MG63 (cell line): ENCODE measurements around the gene TSC22D2. TPM values are rescaled to one million over a fixed set of nuclear protein-coding genes. Genes with fewer than 3 reads are reported as not detected.
A peak's percentile ranks its signal among the peaks of the same experiment; 100 is the strongest.
"Not testable (repeated sequence)": the region's sequence is repeated elsewhere in the genome, so short reads cannot be mapped to it uniquely, and the experiment has no call there.

ENCODE experiments used
- DNase-seq: peaks from one replicate; pipeline ENCODE4 v3.0.0-alpha.2; 2020
- H3K27me3 ChIP-seq: fragments of 250-450 bp; sonication (Bioruptor Pico); 2 replicates; pipeline ENCODE4 v1.5.1; 2020; ENCODE audit warnings: mild to moderate bottlenecking, moderate library complexity
- H3K36me3 ChIP-seq: fragments of 250-450 bp; sonication (Bioruptor Pico); 2 replicates; pipeline ENCODE4 v1.5.1; 2020; ENCODE audit warnings: mild to moderate bottlenecking, moderate library complexity
- H3K4me3 ChIP-seq: fragments of 250-450 bp; sonication (Bioruptor Pico); 2 replicates; pipeline ENCODE4 v1.5.1; 2020; ENCODE audit warnings: mild to moderate bottlenecking, moderate library complexity
- H3K9me3 ChIP-seq: fragments of 250-450 bp; sonication (Bioruptor Pico); 2 replicates; pipeline ENCODE4 v1.5.1; 2020; ENCODE audit warnings: mild to moderate bottlenecking, moderate library complexity
- total RNA-seq: library from RNA; depleted of rRNA; stranded (reverse); fragments of >200 nt; shearing (Covaris generic); gene quantifications from 2 replicates; pipeline ENCODE4 v1.2.3, GENCODE V29; 2014; ENCODE audit warnings: low replicate concordance

TSC22D2 gene
- total RNA-seq, 1 experiment from 2014 or later, result 6.3 TPM

DNA sequence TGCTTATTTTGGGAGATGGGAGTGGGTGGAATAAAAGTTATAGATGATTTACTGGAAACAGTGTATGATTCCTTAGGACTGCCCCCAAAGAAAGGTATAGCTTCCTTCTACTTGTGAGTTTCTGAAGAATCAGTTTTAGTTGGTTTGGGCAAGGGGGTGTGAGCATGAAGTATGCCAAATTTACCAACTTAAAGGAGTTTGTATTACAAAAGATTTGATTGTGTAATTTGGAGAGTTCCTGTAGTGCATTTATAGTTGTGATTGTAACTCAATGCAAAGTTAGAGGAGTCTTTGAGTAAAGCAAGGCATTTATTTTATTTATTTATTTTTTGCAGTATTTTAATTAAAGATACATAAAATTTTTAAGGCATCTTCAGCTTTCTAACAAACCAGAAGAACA is 42.8 kb downstream of the TSC22D2 start:
- H3K9me3 ChIP-seq, result no peaks in the 10 kb centered on the region
- no peak overlapping the region for H3K4me3 ChIP-seq
- H3K27me3 ChIP-seq, result no peaks in the 10 kb centered on the region
- H3K36me3 ChIP-seq, result peaks cover 31% of the 10 kb centered on the region
- no peak for DNase-seq

DNA sequence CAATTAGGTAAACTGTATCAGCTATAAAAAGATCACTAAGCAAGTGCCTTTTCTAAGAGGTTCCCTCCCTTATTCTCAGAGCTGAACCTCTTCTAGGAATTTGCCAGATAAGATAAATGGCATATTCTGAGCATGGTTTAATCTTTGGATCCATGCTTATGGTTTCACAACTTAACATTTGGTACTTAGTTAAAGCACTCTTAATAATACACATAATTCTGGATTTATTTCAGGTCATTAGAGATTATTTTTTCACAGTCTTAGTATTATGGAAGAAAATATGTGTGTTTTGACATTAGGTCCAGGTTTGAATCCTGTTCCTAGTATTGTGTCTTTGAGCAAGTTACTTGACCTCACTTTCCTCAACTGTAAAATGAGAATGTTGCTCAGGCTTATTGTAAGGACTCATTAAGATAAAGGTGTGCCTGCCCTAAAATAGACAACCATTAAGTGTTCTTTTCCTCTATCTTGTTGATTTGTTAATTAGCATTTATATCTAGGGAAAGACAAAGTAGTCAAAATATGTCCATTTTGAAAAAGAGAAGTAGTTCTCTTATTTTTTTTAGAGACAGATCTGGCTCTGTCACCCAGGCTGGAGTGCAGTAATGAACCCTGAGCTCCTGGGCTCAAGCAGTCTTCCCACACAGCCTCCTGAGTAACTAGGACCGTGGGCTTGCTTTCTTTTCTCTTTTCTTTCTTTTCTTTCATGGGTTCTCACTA is 43.4 kb downstream of the TSC22D2 start:
- Histone ChIP-seq H3K27me3 (no peaks in the 10 kb centered on the region), H3K36me3 (peaks cover 31% of the 10 kb centered on the region), H3K4me3 (no peak overlapping the region), H3K9me3 (no peaks in the 10 kb centered on the region)
- DNase-seq, result no peak

GRCh38 chr3:150453353-150453752 is 45.3 kb downstream of the TSC22D2 start:
- Histone ChIP-seq H3K9me3 (no peaks in the 10 kb centered on the region), H3K4me3 (no peak overlapping the region), H3K36me3 (peaks cover 46% of the 10 kb centered on the region), H3K27me3 (no peaks in the 10 kb centered on the region)
- DNase-seq, result no peak

DNA sequence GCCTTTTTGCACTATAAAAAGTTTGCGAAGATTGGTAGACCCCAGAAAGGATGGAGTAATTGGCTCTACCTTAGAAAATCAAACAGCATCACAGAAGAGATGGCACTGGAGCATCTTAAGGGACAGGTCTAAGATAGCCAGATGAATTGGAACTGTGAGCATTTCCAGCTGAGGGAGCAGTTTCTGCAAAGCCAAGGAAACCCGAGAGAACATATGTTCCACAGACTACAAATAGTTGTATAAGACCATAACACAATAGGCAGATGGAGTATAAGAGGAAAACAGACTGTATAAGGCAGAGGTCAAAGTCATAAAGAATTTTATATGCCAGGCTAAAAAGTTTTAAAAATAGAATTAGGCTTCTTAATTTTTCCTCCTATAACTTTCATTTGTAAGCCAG is 46.0 kb downstream of the TSC22D2 start:
- Histone ChIP-seq H3K27me3 (no peaks in the 10 kb centered on the region), H3K9me3 (no peaks in the 10 kb centered on the region), H3K36me3 (peaks cover 53% of the 10 kb centered on the region), H3K4me3 (no peak overlapping the region)
- DNase-seq, result no peak

DNA sequence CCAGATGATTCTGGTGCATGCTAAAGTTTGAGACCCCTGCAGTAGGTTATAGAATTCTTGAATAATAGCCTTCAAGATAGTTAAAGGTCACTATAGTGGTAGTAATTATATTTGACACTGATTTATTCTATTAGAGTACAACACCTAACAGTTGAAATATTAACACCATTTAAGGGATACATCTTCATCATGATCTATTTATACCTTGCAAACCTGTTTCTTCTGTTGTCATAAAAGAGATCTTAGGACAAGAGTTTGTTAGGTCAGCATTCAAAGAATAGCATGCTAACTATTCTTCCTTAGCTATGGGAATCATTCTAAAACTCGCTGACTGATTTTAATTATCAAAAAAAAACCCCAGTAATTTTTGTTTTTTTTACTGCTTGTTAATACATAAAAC is 46.5 kb downstream of the TSC22D2 start:
- Histone ChIP-seq H3K27me3 (no peaks in the 10 kb centered on the region), H3K9me3 (no peaks in the 10 kb centered on the region), H3K36me3 (peaks cover 56% of the 10 kb centered on the region), H3K4me3 (no peak overlapping the region)
- DNase-seq, result no peak

DNA sequence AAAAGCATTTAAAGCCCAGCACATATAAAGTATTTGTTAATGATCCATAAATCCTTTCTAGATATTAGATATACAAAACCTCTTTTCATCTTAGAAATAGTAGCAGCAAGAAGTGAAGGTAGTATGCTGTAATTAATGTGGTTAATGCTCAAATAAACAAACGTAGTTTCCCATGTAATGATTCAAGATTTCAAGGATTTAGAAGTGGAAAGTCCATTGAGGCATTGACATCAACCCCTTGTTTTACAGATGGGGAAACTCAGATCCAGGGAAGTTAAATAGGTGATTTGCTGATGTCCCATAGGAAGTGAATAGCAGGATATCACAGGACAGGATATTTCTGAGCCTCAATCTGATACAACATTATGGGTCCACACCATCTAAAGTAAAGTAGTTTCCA is 47.2 kb downstream of the TSC22D2 start:
- Histone ChIP-seq H3K9me3 (no peaks in the 10 kb centered on the region), H3K36me3 (peaks cover 60% of the 10 kb centered on the region), H3K4me3 (no peak overlapping the region), H3K27me3 (no peaks in the 10 kb centered on the region)
- no peak for DNase-seq

GRCh38 chr3:150458001-150458400 is 49.9 kb downstream of the TSC22D2 start:
- Histone ChIP-seq H3K36me3 (peaks cover 66% of the 10 kb centered on the region), H3K27me3 (no peaks in the 10 kb centered on the region), H3K9me3 (no peaks in the 10 kb centered on the region), H3K4me3 (no peak overlapping the region)
- no peak for DNase-seq

DNA sequence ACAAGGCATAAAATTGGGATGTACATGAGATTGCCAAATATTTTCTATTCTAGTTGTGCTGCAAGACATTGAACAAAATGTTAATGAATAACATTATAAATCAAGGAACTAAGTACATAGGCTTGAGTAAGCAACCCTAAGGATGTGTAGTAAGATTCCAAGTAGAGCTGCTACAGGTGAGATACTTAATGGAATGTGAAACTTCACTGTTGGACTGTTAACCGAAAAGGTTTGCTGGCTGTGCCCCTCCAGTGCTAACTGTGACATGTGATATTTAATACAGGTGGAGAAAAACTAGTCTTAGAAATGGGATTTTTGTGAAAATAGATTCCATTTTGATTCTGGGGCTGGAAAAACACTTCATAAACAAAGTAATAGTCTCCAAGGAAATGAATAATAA is 52.4 kb downstream of the TSC22D2 start:
- H3K9me3 ChIP-seq, result no peaks in the 10 kb centered on the region
- H3K36me3 ChIP-seq, result peaks cover 72% of the 10 kb centered on the region
- no peak overlapping the region for H3K4me3 ChIP-seq
- DNase-seq, result no peak
- H3K27me3 ChIP-seq, result no peaks in the 10 kb centered on the region

- no peak for DNase-seq
- H3K36me3 ChIP-seq, result peaks cover 74% of the 10 kb centered on the region
Measured at GRCh38 chr3:150461399-150461798, 53.3 kb downstream of the TSC22D2 start.

DNA sequence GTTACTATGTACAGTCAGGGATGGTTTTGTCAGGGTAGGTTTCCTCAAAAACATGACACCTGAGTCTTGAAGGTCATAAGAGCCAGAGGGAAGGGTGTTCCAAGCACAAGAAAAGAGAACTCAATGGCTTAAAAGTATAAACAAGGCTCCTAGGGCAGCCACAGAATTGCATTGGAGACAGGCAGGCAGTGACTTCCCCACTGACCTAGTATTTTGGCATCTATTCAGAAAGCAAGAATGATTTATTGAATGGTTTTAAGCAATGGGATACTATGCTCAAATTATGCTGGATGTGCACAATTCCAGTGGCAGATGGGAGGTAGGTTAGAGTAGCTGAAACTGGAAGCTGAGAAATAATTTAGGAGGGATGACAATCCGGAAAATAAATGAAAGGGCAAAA is 54.0 kb downstream of the TSC22D2 start:
- Histone ChIP-seq H3K9me3 (no peaks in the 10 kb centered on the region), H3K27me3 (no peaks in the 10 kb centered on the region), H3K36me3 (peaks cover 68% of the 10 kb centered on the region), H3K4me3 (no peak overlapping the region)
- no peak for DNase-seq

More at GRCh38 chr3:150461399-150461798, 53.3 kb downstream of the TSC22D2 start:
- H3K4me3 ChIP-seq, result no peak overlapping the region
- no peaks in the 10 kb centered on the region for H3K27me3 ChIP-seq
- no peaks in the 10 kb centered on the region for H3K9me3 ChIP-seq

DNA sequence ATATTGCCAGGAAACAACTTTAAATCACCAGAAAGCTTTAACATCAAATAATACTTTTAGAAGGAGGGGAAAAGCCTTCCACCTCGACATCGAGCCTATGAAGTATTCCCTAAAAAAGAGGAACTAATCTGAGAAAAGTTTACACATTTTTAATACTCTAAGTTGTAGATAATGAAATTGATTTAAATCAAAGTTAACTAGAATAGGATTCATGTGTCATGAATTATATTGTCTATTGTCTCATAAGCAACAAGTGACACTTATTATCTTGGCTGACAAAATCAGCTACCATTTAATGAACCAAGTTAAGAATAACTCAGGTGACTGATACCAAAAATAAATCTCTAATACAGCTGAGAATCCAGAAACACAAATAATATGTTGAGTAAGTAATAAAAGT is 56.6 kb downstream of the TSC22D2 start:
- no peak for DNase-seq
- Histone ChIP-seq H3K36me3 (peaks cover 53% of the 10 kb centered on the region), H3K4me3 (no peak overlapping the region), H3K27me3 (no peaks in the 10 kb centered on the region), H3K9me3 (no peaks in the 10 kb centered on the region)

DNA sequence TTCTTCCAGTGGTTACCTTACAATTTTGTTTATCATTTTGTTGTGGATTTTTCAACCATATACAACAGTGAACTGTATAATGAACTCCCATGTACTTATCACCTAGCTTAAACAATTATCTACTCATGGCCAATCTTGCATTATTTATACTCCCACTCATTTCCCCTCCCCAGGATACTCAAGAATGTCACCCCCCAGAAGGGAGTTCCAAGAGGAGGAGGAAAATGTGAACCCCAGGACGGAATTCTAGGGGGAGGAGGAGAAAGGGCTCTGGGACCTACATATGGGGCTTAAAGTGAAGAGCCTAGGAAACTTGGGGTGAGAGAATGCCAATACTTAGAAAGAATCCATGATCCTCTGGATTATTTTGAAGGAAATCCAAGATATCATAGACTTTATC is 59.3 kb downstream of the TSC22D2 start:
- no peak for DNase-seq
- peaks cover 35% of the 10 kb centered on the region for H3K36me3 ChIP-seq
- H3K4me3 ChIP-seq, result no peak overlapping the region
- H3K9me3 ChIP-seq, result no peaks in the 10 kb centered on the region
- H3K27me3 ChIP-seq, result no peaks in the 10 kb centered on the region

DNA sequence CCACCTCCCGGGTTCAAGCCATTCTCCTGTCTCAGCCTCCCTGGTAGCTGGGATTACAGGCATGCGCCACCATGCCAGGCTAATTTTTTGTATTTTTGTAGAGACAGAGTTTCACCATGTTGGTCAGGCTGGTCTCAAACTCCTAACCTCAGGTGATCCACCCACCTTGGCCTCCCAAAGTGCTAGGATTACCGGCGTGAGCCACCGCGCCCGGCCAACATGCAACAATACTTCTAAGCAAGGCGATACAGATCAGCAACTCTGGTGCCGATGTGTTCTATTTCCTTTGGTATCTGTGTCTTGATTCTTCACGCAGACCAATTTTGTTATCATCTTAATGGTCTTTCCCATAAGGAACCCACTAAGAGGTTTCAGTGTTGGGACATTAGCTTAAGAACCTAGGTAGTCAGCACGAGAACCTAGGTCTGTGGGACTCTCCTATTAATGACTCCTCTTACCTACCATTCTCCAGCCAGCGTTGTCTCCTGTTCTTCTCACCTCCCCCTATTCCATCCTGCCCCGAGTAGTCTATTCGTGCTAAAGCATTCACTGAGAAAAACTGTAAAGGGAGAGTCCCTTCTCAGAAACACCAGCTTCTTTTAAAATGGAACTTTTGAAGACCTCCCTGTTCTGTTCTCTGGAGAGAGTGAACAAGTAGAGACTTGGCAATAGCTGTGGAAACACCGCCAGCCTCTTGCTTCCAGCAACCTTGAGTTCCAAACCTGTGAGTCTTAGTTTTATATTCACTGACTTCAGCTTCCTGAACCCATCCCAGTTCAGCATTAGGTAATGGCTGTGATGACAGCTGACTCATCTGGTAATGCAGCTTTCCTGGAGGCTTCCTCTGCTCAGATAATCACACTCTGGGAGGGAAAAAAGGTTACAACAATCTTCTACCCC is 61.2 kb downstream of the TSC22D2 start:
- peaks cover 29% of the 10 kb centered on the region for H3K36me3 ChIP-seq
- DNase-seq, result peak; percentile 90
- H3K4me3 ChIP-seq, result no peak overlapping the region
- no peaks in the 10 kb centered on the region for H3K27me3 ChIP-seq
- H3K9me3 ChIP-seq, result no peaks in the 10 kb centered on the region

- Histone ChIP-seq H3K4me3 (no peak overlapping the region), H3K27me3 (no peaks in the 10 kb centered on the region), H3K36me3 (peaks cover 24% of the 10 kb centered on the region), H3K9me3 (no peaks in the 10 kb centered on the region; the same call in 1 of the 2 replicates)
- peak; percentile 63 for DNase-seq
Measured at GRCh38 chr3:150469931-150470740, 62.0 kb downstream of the TSC22D2 start.

GRCh38 chr3:150472421-150472820 is 64.3 kb downstream of the TSC22D2 start:
- no peak for DNase-seq
- Histone ChIP-seq H3K36me3 (peaks cover 14% of the 10 kb centered on the region), H3K4me3 (no peak overlapping the region), H3K9me3 (peaks cover 11% of the 10 kb centered on the region), H3K27me3 (no peaks in the 10 kb centered on the region)

DNA sequence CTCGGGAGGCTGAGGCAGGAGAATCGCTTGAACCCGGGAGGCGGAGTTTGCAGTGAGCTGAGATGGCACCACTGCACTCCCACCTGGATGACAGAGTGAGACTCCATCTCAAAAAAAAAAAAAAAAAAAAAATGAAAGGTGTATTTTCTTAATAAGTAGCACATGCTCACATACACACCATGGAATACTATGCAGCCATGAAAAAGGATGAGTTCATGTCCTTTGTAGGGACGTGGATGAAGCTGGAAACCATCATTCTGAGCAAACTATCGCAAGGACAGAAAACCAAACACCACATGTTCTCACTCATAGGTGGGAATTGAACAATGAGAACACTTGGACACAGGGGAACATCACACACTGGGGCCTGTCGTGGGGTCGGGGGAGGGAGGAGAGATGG is 65.1 kb downstream of the TSC22D2 start:
- not testable (repeated sequence) for DNase-seq, H3K4me3 ChIP-seq, H3K27me3 ChIP-seq
- peaks cover 14% of the 10 kb centered on the region for H3K9me3 ChIP-seq
- H3K36me3 ChIP-seq, result peaks cover 10% of the 10 kb centered on the region; the same call in 1 of the 2 replicates

- no peaks in the 10 kb centered on the region for H3K27me3 ChIP-seq
- H3K9me3 ChIP-seq, result peaks cover 22% of the 10 kb centered on the region
- H3K4me3 ChIP-seq, result no peak overlapping the region
- no peaks in the 10 kb centered on the region for H3K36me3 ChIP-seq
- no peak for DNase-seq
Measured at GRCh38 chr3:150479370-150479769, 71.3 kb downstream of the TSC22D2 start.
